ENCODE results near the gene IRF1.

Gene IRF1

GRCh38 chr5:132460846-132461568 lies 29.6 kb downstream of the IRF1 start:
- DNase-seq = no peak

- DNase-seq = no peak
These were observed 30.4 kb downstream of the IRF1 start for GRCh38 chr5:132459983-132460838.

GRCh38 chr5:132459031-132459982 lies 31.3 kb downstream of the IRF1 start:
- DNase-seq = peak; percentile 85

GRCh38 chr5:132458651-132459030 lies 31.9 kb downstream of the IRF1 start:
- peak; percentile 68 for DNase-seq

- peak; percentile 50 for DNase-seq
These were observed 32.4 kb downstream of the IRF1 start for GRCh38 chr5:132458226-132458560.

- DNase-seq = peak; percentile 78
These were observed 33.0 kb downstream of the IRF1 start for GRCh38 chr5:132457371-132458225.

- DNase-seq = no peak
These were observed 33.6 kb downstream of the IRF1 start for GRCh38 chr5:132456987-132457361.

- DNase-seq = peak; percentile 69
These were observed 34.1 kb downstream of the IRF1 start for GRCh38 chr5:132456296-132456986.

GRCh38 chr5:132455614-132456115 lies 34.9 kb downstream of the IRF1 start:
- DNase-seq = no peak

GRCh38 chr5:132454361-132454760 lies 36.2 kb downstream of the IRF1 start:
- DNase-seq = no peak

- DNase-seq = no peak
These were observed 39.2 kb downstream of the IRF1 start for GRCh38 chr5:132451387-132451786.

GRCh38 chr5:132449060-132449459 lies 41.5 kb downstream of the IRF1 start:
- no peak for DNase-seq

- no peak for DNase-seq
These were observed 43.4 kb downstream of the IRF1 start for GRCh38 chr5:132447196-132447595.

GRCh38 chr5:132446621-132447020 lies 44.0 kb downstream of the IRF1 start:
- DNase-seq = peak; percentile 72

GRCh38 chr5:132445930-132446329 lies 44.6 kb downstream of the IRF1 start:
- peak; percentile 23 for DNase-seq

GRCh38 chr5:132445640-132445923 lies 45.0 kb downstream of the IRF1 start:
- no peak for DNase-seq

GRCh38 chr5:132444841-132445639 lies 45.5 kb downstream of the IRF1 start:
- DNase-seq = no peak

- DNase-seq = no peak
These were observed 46.5 kb downstream of the IRF1 start for GRCh38 chr5:132444061-132444460.

GRCh38 chr5:132439521-132440089 lies 51.0 kb downstream of the IRF1 start:
- DNase-seq = peak; percentile 89

GRCh38 chr5:132438917-132439316 lies 51.7 kb downstream of the IRF1 start:
- no peak for DNase-seq
